Fibroblast of peridontal ligament (primary cell): ENCODE data around the gene C14orf119.
A peak's percentile ranks its signal among the peaks of the same experiment; 100 is the strongest.

Source experiments
- DNase-seq: peaks from one replicate; pipeline ENCODE4 v3.0.0-alpha.2; 2010; ENCODE audit errors: extremely low read depth

Gene C14orf119

GRCh38 chr14:23126548-23127278, 31.4 kb downstream of the C14orf119 start:
- DNase-seq, result no peak

GRCh38 chr14:23127861-23128260, 32.6 kb downstream of the C14orf119 start:
- DNase-seq, result no peak

- DNase-seq, result no peak
Observed at GRCh38 chr14:23128969-23129758, 33.9 kb downstream of the C14orf119 start.

DNA sequence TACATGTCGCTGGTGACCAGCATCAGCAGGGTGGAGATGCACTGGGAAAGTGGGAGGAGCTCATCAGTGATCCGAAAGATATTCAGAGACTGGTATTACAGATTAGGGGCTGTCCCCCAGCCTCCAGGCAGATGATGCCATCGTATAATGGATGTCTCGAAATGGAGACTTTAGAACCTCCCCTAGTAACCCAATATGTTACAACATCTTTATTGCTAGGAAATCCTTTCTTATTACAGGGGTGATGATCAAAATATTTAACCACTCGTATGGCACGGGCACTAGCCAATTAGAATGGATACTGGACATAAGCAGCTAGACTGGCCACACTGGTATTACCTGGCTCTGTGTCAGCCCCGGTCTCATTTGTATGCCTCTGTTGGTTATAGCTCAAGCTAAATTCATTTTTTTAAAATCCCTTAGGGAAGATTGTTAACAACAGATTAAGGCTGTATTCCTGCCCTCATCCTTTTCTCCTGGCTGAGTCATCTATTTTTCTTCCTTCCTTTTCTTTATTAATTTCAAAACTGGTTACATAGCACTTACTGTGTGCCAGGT, 34.5 kb downstream of the C14orf119 start:
- DNase-seq, result no peak

DNA sequence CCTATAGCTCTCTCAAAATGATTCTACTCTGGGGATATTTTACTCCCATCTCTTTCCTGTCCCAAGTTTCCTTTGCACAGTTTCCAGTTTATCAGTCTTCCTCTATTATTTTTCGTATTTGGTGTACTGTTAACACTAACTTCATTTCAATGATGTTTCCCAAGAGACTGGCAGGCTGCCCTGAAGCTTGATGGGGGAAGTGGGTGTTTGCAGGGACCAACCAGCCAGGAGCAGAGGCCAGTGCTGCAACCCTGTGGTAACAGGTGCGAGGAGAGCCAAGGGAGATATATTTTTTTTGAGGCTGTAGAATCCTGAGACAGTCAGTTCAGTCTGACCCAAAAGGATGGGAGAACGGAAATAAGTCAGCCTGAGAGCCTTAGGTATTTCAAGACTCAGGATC, 35.6 kb downstream of the C14orf119 start:
- DNase-seq, result no peak

DNA sequence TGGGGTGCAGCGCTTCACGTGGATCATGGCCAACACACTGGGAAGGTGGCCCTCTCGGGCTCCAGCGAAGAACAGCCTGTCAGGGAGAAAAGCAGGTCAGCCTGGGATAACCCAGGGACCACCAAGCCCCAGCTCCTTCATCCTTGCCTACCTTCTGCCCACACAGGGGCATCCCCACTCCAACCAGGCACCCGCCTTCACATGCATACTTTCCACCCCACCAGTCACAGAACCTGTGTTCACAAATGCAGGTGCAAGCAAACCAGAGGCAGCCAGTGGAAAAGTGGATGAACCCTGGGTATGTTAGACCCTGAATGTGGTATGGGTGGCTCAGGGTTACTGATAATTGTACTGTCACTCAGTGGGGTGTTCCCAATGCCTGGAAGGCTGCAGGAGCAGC, 36.2 kb downstream of the C14orf119 start:
- no peak for DNase-seq

DNA sequence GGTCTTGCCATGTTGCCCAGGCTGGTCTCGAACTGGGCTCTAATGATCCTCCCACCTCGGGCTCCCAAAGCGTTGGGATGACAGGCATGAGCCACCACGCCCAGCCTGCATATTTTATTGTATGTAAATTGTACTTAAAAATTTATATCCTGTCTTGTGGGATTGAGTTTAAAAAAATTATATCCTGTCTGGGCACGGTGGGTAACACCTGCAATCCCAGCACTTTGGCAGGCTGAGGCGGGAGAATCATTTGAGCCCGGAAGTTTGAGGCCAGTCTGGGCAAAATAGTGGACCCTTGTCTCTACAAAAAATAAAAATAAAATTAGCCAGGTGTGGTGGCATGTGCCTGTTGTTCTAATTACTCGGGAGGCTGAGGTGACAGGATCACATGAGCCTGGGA, 37.7 kb downstream of the C14orf119 start:
- no peak for DNase-seq

GRCh38 chr14:23136566-23137133, 41.3 kb downstream of the C14orf119 start:
- DNase-seq, result no peak

- DNase-seq, result no peak
Observed at GRCh38 chr14:23137192-23137812, 42.0 kb downstream of the C14orf119 start.

DNA sequence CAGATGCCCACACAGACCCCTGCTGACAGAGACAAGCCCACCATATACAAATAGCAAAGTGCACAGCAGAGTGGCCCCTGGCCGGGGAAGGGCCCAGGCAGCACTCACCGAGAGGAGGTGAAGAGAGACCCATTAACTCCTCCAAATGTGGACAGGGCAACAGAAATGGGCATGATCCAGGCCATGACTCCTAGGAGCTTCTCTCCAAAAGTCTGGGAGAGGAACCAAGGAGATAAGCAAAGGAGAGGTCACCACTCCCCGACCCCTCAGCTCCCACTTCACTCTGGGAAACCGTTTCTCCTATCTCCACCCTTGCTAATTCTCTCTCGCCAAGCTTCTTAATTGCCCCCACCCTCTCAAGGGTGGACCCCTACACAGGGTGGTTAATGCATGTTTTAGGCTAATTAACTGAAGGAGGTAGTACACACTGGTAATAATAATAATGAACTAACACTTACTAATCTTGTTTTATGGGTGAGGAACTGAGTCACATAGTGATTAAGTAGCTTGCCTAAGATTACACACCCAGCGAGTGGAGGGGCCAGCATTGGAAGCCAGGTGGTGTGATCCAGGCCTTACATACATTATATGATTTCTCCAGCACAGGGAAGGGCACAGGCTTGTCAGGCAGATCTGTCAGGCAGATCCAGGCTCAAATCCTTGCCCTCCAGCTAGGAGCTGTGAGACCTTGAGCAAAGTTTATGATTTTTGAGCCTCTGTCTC, 42.7 kb downstream of the C14orf119 start:
- DNase-seq, result no peak

- no peak for DNase-seq
Observed at GRCh38 chr14:23139874-23140273, 44.6 kb downstream of the C14orf119 start.

GRCh38 chr14:23140371-23140770, 45.1 kb downstream of the C14orf119 start:
- no peak for DNase-seq

DNA sequence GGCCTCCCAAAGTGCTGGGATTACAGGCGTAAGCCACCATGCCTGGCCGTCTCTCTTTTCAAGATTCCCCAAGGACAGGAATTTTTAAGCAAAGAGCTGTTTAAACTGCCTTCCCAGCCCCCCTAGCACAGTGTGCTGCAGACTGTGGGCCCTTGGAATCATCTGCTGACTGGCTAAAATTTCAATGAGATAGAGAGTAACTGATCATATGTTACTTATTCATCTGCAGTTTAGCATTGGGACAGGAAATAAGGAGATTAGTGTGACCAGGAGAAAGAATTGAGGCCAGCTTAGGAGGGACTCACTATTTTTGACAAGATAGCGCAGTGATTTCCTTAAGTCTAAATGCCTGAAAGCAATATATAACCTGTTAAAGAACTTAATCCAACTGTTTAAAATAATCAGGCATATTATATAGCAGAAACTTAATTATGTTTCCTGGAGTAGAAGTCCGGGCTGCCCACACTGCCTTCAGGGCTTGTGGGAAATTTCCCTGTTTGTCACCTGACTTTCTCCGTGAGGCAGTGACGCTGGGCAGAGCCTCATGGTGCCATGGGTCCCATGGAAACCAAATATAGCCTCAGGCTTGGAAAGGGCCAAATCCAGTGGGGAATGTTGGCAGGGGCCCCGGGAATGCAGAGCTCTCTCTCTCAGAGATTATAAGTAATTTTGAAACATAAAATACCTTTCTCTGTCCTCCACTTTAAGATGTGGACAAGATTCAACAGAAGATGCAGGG, 46.6 kb downstream of the C14orf119 start:
- DNase-seq, result peak; percentile 80

DNA sequence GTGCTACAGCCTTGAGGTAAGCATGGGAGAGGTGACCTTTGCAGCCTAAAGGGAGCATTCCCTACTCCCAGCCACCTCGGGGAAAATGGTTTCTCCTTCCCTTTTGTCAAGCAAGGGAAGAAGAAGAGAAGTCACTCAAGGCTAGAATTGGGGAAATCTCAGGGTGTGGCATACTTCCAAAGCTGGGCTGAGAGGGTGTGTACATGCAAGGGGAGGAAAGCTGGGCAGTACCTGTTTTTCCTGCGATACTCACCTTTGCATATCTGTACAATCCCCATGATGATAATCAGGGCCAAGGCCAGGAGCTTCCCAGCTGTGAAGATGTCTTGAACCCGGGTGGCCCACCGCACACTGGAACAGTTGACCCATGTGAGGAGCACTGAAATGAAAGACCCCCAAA, 47.5 kb downstream of the C14orf119 start:
- DNase-seq, result no peak

DNA sequence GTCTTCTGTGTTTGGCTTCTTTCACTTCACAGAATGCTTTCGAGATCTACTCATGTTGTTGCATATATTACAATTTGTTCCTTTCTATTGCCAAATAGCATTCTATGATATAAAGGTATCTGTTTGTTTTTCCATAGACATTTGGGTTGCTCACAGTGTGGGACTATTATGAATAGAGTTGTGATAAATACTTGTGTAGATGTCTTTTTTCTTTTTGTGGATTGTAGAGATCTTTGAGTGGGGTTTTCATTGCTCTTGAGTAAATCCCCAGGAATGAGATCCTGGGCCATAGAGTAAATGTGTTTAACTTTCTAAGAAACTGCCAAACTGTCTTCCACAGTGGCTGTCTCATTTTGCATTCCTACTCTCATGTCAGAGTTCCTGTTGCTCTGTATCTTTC, 48.6 kb downstream of the C14orf119 start:
- no peak for DNase-seq

DNA sequence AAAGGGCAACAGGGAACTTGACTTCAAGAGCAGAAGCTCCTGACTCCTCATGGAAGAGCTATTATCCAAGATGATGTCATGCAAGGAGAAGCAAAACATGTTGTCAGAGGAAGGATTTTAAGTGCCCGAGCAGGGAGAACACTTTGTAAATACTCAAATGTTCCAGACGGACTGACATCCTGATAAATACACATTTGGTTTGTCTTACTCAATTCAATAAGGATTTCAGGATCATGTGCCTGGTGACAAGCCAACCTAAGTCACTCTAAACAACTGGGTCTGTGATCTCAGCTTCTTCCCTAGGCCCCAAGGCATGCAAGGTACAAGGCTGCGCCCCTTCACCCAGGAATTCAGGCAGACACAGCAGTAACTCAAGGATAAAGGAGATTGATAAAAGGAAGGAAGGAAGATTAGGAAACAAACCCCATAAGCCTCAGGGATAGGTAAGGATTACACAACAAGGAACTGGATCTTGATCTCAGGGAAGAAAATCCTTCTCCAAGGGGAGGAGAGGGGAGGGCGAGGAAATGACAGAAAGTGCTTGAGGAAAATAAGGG, 50.6 kb downstream of the C14orf119 start:
- peak; percentile 31 for DNase-seq

DNA sequence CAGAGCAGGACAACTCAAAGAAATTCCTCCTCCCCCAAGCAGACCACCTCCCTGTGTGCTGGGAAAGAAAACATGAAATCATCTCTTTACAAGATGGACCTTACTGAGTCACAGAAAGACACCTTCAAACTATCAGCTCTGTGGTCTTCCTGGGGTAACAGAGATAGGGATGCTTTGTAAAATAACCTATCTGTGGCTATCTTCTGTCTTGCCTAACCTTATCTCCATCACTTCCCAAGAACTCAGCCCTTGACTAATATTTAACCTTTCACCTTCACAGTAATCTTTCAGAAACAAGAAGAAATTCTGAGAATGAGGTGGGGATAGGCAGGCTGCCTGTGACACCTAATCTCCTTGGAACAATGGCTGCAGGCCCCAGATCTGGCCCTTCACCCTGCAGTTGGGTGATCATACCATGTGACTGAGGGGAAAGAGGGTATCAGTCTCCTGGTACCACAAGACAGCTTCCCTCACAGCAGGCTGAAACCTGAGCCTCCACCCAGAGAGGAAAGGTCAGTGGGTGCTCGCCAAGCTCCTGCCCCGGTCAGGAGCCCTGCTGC, 51.1 kb downstream of the C14orf119 start:
- DNase-seq, result no peak

- no peak for DNase-seq
Observed at GRCh38 chr14:23146980-23147379, 51.7 kb downstream of the C14orf119 start.

DNA sequence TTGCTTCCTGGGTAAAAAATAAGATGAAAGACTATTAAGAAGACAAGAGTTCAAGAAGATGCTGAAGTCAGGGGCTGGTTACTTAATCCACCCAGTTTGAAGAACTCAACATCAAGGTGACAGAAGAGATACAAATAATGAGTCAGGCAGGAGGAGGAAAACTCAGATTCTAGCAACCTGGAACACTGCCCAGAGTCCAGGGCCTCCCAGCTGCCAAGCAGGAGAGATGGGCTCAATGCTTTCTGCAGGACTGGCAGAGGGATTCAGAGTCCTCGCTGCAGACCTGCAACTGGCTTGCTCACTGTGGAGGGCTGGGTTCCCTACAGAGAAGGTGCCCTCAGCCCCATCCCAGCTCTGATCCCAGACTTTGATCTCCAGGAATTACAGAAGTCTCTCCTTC, 52.4 kb downstream of the C14orf119 start:
- peak; percentile 38 for DNase-seq

DNA sequence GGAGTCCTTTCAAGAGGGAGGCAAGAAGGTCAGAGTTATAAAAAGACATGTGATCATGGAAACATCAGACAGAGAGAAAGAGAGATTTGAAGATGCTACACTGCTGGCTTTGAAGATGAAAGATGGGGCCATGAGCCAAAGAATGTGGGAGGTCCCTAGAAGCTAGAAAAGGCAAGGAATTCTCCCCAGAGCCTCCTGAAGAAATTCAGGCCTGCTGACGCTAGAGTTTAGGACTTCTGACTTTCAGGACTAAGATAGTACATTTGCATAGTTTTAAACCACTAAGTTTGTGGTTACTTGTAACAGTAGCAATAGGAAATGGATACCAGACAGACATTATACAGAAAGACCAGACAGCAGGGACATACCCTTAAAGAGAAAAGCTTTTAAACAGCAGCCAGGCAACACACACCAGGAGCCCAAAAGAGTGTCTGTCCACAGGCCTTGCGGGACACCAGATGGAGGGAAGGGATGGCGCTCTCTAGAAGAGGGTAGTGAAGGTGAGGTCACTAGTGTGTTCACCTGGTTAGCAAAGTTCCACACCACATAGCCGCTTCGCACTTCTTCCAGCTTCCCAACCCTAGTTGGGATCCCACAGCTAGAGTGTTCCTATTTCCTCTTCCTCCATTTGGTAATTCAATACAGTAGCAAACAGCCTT, 53.4 kb downstream of the C14orf119 start:
- peak; percentile 62 for DNase-seq
